ENCODE data around the gene ATF3. TPM values are rescaled to one million over a fixed set of nuclear protein-coding genes. Genes with fewer than 3 reads are reported as not detected.

Gene ATF3
- total RNA-seq, 2 experiments from 2014 or later = 10.4 to 12.7 TPM

DNA sequence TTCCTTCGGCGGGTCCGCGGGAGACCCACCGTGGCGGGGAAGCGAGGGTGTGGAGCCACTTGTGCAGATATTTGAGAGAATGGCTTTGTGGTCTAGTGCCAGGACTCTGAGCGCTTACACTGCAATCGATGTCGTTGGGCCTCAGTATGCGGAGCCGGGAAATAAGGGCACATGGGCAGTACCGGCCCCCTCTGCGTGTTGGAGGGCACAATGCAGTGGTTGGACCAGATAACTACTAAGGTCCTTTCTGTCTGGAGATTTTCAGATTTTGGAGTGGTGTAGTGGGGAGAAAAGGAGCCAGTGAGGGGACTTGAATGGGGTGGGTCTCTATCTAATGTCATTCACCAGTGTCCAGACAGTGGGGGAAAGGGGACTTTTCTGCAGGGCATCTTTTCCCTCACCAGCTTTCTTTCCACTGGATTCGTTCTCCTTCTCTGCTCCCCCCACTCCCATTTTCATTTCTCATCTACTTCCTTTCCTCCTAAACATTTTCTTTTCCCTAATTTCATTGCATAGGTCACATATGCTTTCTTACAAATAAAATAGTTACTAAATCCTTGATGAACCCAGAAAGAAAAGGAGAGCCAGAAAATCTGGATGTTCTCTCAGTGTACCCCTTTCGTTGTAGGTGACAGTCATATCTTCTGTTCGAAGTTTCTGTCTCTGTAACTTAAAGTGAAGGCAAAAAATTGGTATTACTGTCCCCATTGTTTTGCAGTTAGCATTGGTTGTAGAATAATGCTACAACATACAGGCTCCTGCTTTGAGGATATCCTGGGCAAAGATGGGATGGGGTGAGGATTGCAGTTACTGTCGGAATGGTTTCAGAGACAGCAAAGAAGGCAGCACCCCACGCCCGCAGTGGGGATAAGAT is 1.4 kb downstream of the ATF3 start:
- H3K4me3 ChIP-seq (ENCODE audit: low read length) = peak overlapping the region; percentile 82
- H3K4me3 Mint-ChIP-seq = peak overlapping the region; percentile 97
- POLR2A ChIA-PET = no interaction called here

DNA sequence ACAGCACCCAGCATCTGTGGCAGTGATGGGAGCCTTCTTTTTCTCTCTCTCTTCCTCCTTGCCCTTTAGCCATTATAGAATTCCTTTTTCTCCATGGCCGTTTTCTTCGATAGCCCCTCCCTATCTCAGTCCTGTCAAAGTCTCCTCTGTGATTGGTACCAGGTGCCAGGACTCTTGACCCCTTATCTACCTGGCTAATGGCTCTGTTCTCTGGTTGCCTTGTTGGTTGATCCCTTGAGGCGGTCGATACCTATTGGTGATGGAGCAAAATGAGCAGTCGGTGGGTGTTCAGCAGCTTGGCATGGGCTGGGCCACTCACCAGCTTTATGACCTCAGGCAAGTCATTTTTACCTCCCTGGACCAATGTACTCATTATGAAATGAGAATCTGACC is 2.0 kb downstream of the ATF3 start:
- peaks cover 36% of the 10 kb centered on the region for H3K4me1 Mint-ChIP-seq (ENCODE audit: low read depth)
- H3K27me3 Mint-ChIP-seq = peaks cover 64% of the 10 kb centered on the region
- no peak for DNase-seq
- Histone ChIP-seq H3K9me3 (ENCODE audit: control insufficient read depth in 1 of 2, insufficient read depth in 1 of 2, low read length in 2 of 2) (peaks cover 0 to 17% of the 10 kb centered on the region in 2 experiments), H3K4me1 (ENCODE audit: insufficient read depth, low read length) (peaks cover 38% of the 10 kb centered on the region), H3K4me3 (ENCODE audit: low read length) (no peak overlapping the region), H3K27me3 (ENCODE audit: control insufficient read depth in 1 of 2, insufficient read depth in 2 of 2, low read length in 2 of 2) (peaks cover 42 to 46% of the 10 kb centered on the region in 2 experiments), H3K27ac (ENCODE audit: low read depth in 1 of 2, low read length in 2 of 2) (no peak overlapping the region), H3K36me3 (ENCODE audit: insufficient read depth, low read length) (no peaks in the 10 kb centered on the region)
- ChIA-PET CTCF (interaction anchor here (1.2 kb wide), 1 partner anchor 44 kb away, joined by 3 read pairs; no protein-coding TSS in a partner anchor), POLR2A (no interaction called here)
- H3K9me3 Mint-ChIP-seq = no peaks in the 10 kb centered on the region
- peaks cover 12% of the 10 kb centered on the region for H3K36me3 Mint-ChIP-seq (ENCODE audit: low read depth)
- ATAC-seq (ENCODE audit: poor library complexity) = no peak
- TF ChIP-seq, protein P1, sequence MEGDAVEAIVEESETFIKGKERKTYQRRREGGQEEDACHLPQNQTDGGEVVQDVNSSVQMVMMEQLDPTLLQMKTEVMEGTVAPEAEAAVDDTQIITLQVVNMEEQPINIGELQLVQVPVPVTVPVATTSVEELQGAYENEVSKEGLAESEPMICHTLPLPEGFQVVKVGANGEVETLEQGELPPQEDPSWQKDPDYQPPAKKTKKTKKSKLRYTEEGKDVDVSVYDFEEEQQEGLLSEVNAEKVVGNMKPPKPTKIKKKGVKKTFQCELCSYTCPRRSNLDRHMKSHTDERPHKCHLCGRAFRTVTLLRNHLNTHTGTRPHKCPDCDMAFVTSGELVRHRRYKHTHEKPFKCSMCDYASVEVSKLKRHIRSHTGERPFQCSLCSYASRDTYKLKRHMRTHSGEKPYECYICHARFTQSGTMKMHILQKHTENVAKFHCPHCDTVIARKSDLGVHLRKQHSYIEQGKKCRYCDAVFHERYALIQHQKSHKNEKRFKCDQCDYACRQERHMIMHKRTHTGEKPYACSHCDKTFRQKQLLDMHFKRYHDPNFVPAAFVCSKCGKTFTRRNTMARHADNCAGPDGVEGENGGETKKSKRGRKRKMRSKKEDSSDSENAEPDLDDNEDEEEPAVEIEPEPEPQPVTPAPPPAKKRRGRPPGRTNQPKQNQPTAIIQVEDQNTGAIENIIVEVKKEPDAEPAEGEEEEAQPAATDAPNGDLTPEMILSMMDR (IDR thresholded peaks at IDR 0.05) = no peak
- peak overlapping the region; percentile 76 for H3K4me3 Mint-ChIP-seq
- H3K27ac Mint-ChIP-seq = no peak overlapping the region
- intact Hi-C loops (cut with DNase I, micrococcal nuclease) = loop anchor here in 1 of 2 experiments (2.0 kb wide), 1 partner anchor 52 kb away; no protein-coding TSS in a partner anchor

More for the DNA sequence above, 1.4 kb downstream of the ATF3 start:
- H3K4me1 ChIP-seq (ENCODE audit: insufficient read depth, low read length) = peaks cover 38% of the 10 kb centered on the region
- no peak overlapping the region for H3K27ac ChIP-seq (ENCODE audit: low read depth in 1 of 2, low read length in 2 of 2)
- H3K36me3 Mint-ChIP-seq (ENCODE audit: low read depth) = peaks cover 12% of the 10 kb centered on the region
- H3K4me1 Mint-ChIP-seq (ENCODE audit: low read depth) = peaks cover 36% of the 10 kb centered on the region
- H3K27ac Mint-ChIP-seq = peak overlapping the region; percentile 10
- H3K27me3 Mint-ChIP-seq = peaks cover 70% of the 10 kb centered on the region
- intact Hi-C loops (cut with DNase I, micrococcal nuclease) = loop anchor here (2.0 to 10.0 kb wide), 4 partner anchors 43 to 1375 kb away; partner anchors contain the start of gene PROX1 (in 1 of the 2)
- TF ChIP-seq, protein P1 (IDR thresholded peaks at IDR 0.05) = peak; percentile 4
- ATAC-seq (ENCODE audit: poor library complexity) (no peak), DNase-seq (no peak)
- no peaks in the 10 kb centered on the region for H3K9me3 Mint-ChIP-seq
- no peaks in the 10 kb centered on the region for H3K36me3 ChIP-seq (ENCODE audit: insufficient read depth, low read length)
- H3K9me3 ChIP-seq (ENCODE audit: control insufficient read depth in 1 of 2, insufficient read depth in 1 of 2, low read length in 2 of 2) = peaks cover 0 to 17% of the 10 kb centered on the region in 2 experiments
- H3K27me3 ChIP-seq (ENCODE audit: control insufficient read depth in 1 of 2, insufficient read depth in 2 of 2, low read length in 2 of 2) = peaks cover 48 to 51% of the 10 kb centered on the region in 2 experiments
- CTCF ChIA-PET = interaction anchor here (0.7 to 1.9 kb wide), 6 partner anchors 13 to 133 kb away, joined by 3 to 7 read pairs (median 3); no protein-coding TSS in a partner anchor

DNA sequence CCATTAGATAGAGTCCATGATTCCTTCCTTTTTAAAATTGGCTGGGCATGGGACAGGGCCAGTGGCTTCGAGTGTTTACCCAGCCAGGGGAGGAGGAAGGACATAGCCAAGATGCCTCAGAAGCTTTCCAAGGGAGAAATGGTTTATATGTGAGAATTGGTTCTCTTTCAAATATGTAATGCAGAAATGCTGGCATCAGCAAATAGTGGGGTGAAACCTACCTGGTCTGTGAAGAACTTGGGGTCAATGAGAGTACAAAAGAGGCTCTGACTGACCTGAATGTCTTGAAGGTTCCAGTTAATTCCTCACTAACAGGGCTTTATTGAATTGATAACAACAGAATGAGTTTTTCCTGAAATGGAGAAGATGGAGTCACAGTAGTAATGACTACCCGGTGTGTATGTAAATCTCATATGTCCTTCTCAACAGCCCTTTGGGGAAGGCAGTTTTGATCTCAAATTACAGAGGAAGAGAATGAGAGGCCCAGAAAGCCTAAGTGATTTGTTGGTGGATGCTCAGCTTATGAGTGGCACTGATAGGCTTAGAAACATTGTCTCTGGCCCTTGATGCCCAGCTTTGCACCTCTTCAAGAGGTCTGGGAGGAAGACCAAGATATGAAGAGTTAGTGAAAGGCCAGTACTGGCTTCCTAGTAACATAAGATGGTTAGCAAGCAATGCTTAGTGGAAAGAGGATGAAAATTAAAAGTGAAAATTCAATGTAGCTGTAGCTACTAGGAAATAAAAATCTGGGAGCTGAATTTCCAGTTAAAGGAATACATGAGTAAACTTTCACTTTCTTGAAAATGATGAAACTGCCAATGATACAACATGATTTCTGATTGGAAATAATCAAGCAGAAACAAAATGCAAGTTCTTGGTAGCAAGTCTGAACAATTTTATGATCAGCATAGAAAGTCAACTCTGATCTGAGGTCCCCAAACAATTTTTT is 2.7 kb downstream of the ATF3 start:
- CTCF ChIA-PET = interaction anchor here (0.9 kb wide), 1 partner anchor 548 kb away, joined by 3 read pairs; no protein-coding TSS in a partner anchor
- Mint-ChIP-seq H3K4me1 (ENCODE audit: low read depth) (peaks cover 32% of the 10 kb centered on the region), H3K36me3 (ENCODE audit: low read depth) (peaks cover 12% of the 10 kb centered on the region), H3K27ac (no peak overlapping the region), H3K4me3 (peak overlapping the region; percentile 76), H3K27me3 (peaks cover 57% of the 10 kb centered on the region), H3K9me3 (no peaks in the 10 kb centered on the region)
- no peak overlapping the region for H3K27ac ChIP-seq (ENCODE audit: low read depth in 1 of 2, low read length in 2 of 2)
- no peak overlapping the region for H3K4me3 ChIP-seq (ENCODE audit: low read length)
- no peaks in the 10 kb centered on the region for H3K36me3 ChIP-seq (ENCODE audit: insufficient read depth, low read length)
- peaks cover 35 to 39% of the 10 kb centered on the region in 2 experiments for H3K27me3 ChIP-seq (ENCODE audit: control insufficient read depth in 1 of 2, insufficient read depth in 2 of 2, low read length in 2 of 2)
- H3K4me1 ChIP-seq (ENCODE audit: insufficient read depth, low read length) = peaks cover 34% of the 10 kb centered on the region
- DNase-seq = no peak
- intact Hi-C loops (cut with DNase I, micrococcal nuclease) = loop anchor here in 1 of 2 experiments (2.0 kb wide), 1 partner anchor 52 kb away; no protein-coding TSS in a partner anchor
- TF ChIP-seq, protein P1 (IDR thresholded peaks at IDR 0.05) = no peak
- peaks cover 0 to 17% of the 10 kb centered on the region in 2 experiments for H3K9me3 ChIP-seq (ENCODE audit: control insufficient read depth in 1 of 2, insufficient read depth in 1 of 2, low read length in 2 of 2)
- ATAC-seq (ENCODE audit: poor library complexity) = no peak
- POLR2A ChIA-PET = no interaction called here

Measured in CD4-positive, alpha-beta T cell (primary cell).